Breast epithelium (tissue), 3 donors: ENCODE data around the gene TRIM54.

Experiments used
- POLR2A ChIP-seq: fragments of 450-650 bp; IDR thresholded peaks from one replicate; pipeline ENCODE4 v1.6.1; 2016; ENCODE audit warnings: antibody characterized with exemption, mild to moderate bottlenecking, moderate library complexity
- POLR2AphosphoS5 ChIP-seq, 3 donors: sonication (generic); formaldehyde crosslinking; IDR thresholded peaks; one replicate each; pipeline ENCODE4 v1.6.1; 2017; ENCODE audit warnings: antibody characterized with exemption in 3 of 3
- TF ChIP-seq, protein P1 (sequence below), 3 donors: fragments of 450-650 bp; IDR thresholded peaks; one replicate each; pipeline ENCODE4 v1.5.1; 2016 to 2017; ENCODE audit warnings: antibody characterized with exemption in 3 of 3, mild to moderate bottlenecking in 3 of 3, moderate library complexity in 3 of 3

DNA sequence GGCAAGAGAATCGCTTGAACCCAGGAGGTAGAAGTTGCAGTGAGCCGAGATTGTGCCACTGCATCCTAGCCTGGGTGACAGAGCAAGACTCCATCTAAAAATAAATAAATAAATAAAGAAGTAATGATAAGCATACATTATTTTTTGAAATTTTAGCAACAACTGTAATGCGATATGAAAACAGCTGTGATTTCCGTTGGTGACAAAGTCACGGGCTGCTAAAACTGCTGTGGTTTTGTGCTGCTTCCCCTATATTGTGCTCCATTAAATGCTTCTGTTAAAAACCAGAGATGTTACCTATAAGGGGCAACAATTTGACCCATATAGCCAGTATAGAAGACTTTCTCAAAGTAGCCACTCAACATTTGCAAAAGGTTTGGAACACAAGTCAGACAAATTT is 8.3 kb downstream of the TRIM54 start:
- TF ChIP-seq POLR2A (no peak), POLR2AphosphoS5 (IDR thresholded peaks at IDR 0.05) (no peak)
- TF ChIP-seq, protein P1, sequence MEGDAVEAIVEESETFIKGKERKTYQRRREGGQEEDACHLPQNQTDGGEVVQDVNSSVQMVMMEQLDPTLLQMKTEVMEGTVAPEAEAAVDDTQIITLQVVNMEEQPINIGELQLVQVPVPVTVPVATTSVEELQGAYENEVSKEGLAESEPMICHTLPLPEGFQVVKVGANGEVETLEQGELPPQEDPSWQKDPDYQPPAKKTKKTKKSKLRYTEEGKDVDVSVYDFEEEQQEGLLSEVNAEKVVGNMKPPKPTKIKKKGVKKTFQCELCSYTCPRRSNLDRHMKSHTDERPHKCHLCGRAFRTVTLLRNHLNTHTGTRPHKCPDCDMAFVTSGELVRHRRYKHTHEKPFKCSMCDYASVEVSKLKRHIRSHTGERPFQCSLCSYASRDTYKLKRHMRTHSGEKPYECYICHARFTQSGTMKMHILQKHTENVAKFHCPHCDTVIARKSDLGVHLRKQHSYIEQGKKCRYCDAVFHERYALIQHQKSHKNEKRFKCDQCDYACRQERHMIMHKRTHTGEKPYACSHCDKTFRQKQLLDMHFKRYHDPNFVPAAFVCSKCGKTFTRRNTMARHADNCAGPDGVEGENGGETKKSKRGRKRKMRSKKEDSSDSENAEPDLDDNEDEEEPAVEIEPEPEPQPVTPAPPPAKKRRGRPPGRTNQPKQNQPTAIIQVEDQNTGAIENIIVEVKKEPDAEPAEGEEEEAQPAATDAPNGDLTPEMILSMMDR (IDR thresholded peaks at IDR 0.05), result no peak
